Neural crest cell (in vitro differentiated cells): ENCODE data around the gene OPTN. TPM values are rescaled to one million over a fixed set of nuclear protein-coding genes. Genes with fewer than 3 reads are reported as not detected.
"Not testable (repeated sequence)": the region's sequence is repeated elsewhere in the genome, so short reads cannot be mapped to it uniquely, and the experiment has no call there.

Source experiments
- DNase-seq: peaks from one replicate; pipeline ENCODE4 v3.0.0; 2021; ENCODE audit warnings: low read depth, mixed read lengths, low spot score
- H3K27ac Mint-ChIP-seq: one replicate; pipeline ENCODE4 v1.8.0; 2021; ENCODE audit warnings: mild to moderate bottlenecking, mixed read lengths; ENCODE audit not compliant: unreplicated experiment
- H3K27me3 Mint-ChIP-seq: 2 replicates; pipeline ENCODE4 v1.8.0; 2021; ENCODE audit warnings: low read depth, mild to moderate bottlenecking, mixed read lengths
- H3K36me3 Mint-ChIP-seq: 2 replicates; pipeline ENCODE4 v1.8.0; 2021; ENCODE audit warnings: low read depth, mild to moderate bottlenecking, mixed read lengths
- H3K4me1 Mint-ChIP-seq: 2 replicates; pipeline ENCODE4 v1.8.0; 2021; ENCODE audit warnings: mixed read lengths
- H3K4me3 Mint-ChIP-seq: one replicate; pipeline ENCODE4 v1.8.0; 2021; ENCODE audit warnings: mild to moderate bottlenecking, mixed read lengths
- H3K9me3 Mint-ChIP-seq: 2 replicates; pipeline ENCODE4 v1.8.0; 2021; ENCODE audit warnings: mixed read lengths
- total RNA-seq: library from RNA; stranded (reverse); gene quantifications from 2 replicates; pipeline ENCODE4 v1.2.1, GENCODE V29; 2021
- TF ChIP-seq, protein P1 (sequence below): fragments of 200-600 bp; sonication (generic); conservative IDR thresholded peaks from 2 replicates; pipeline ENCODE4 v1.5.0; 2021; ENCODE audit warnings: antibody characterized with exemption, mild to moderate bottlenecking

OPTN gene
- total RNA-seq, 1 donor from 2014 or later, result 6.2 TPM

- DNase-seq, result no peak
- TF ChIP-seq, protein P1, sequence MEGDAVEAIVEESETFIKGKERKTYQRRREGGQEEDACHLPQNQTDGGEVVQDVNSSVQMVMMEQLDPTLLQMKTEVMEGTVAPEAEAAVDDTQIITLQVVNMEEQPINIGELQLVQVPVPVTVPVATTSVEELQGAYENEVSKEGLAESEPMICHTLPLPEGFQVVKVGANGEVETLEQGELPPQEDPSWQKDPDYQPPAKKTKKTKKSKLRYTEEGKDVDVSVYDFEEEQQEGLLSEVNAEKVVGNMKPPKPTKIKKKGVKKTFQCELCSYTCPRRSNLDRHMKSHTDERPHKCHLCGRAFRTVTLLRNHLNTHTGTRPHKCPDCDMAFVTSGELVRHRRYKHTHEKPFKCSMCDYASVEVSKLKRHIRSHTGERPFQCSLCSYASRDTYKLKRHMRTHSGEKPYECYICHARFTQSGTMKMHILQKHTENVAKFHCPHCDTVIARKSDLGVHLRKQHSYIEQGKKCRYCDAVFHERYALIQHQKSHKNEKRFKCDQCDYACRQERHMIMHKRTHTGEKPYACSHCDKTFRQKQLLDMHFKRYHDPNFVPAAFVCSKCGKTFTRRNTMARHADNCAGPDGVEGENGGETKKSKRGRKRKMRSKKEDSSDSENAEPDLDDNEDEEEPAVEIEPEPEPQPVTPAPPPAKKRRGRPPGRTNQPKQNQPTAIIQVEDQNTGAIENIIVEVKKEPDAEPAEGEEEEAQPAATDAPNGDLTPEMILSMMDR, result no peak
- H3K27ac Mint-ChIP-seq, result no peak overlapping the region
- no peaks in the 10 kb centered on the region for H3K9me3 Mint-ChIP-seq
- H3K27me3 Mint-ChIP-seq, result no peaks in the 10 kb centered on the region
- H3K4me1 Mint-ChIP-seq, result no peaks in the 10 kb centered on the region
- no peak overlapping the region for H3K4me3 Mint-ChIP-seq
- H3K36me3 Mint-ChIP-seq, result no peaks in the 10 kb centered on the region
Measured at GRCh38 chr10:13090289-13090688, 9.7 kb upstream of the OPTN start.

GRCh38 chr10:13091801-13092200, 8.2 kb upstream of the OPTN start:
- Mint-ChIP-seq H3K9me3 (no peaks in the 10 kb centered on the region), H3K36me3 (no peaks in the 10 kb centered on the region), H3K27ac (no peak overlapping the region), H3K4me1 (no peaks in the 10 kb centered on the region), H3K27me3 (no peaks in the 10 kb centered on the region), H3K4me3 (no peak overlapping the region)
- no peak for DNase-seq
- TF ChIP-seq, protein P1, result no peak

- no peak for DNase-seq
- TF ChIP-seq, protein P1, result no peak
- no peaks in the 10 kb centered on the region for H3K27me3 Mint-ChIP-seq
- H3K27ac Mint-ChIP-seq, result no peak overlapping the region
- H3K9me3 Mint-ChIP-seq, result no peaks in the 10 kb centered on the region
- H3K36me3 Mint-ChIP-seq, result no peaks in the 10 kb centered on the region
- no peak overlapping the region for H3K4me3 Mint-ChIP-seq
- H3K4me1 Mint-ChIP-seq, result no peaks in the 10 kb centered on the region
Measured at GRCh38 chr10:13092291-13093102, 7.5 kb upstream of the OPTN start.

DNA sequence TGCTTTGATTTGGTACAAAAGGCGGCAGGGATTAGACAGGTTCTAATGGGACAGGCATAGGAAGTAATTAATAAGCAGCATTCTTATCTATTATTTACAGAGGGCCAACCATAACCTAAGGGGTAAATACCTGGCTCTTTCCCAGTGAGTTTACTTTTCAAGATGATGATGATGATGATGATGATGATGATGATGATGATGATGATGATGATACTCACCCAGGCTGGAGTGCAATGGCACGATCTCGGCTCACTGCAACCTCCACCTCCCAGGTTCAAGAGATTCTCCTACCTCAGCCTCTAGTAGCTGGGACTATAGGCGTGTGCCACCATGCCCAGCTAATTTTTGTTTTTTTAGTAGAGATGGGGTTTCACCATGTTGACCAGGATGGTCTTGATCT, 5.9 kb upstream of the OPTN start:
- not testable (repeated sequence) for H3K27ac Mint-ChIP-seq, DNase-seq, H3K27me3 Mint-ChIP-seq, H3K36me3 Mint-ChIP-seq, H3K4me3 Mint-ChIP-seq, H3K9me3 Mint-ChIP-seq, H3K4me1 Mint-ChIP-seq

DNA sequence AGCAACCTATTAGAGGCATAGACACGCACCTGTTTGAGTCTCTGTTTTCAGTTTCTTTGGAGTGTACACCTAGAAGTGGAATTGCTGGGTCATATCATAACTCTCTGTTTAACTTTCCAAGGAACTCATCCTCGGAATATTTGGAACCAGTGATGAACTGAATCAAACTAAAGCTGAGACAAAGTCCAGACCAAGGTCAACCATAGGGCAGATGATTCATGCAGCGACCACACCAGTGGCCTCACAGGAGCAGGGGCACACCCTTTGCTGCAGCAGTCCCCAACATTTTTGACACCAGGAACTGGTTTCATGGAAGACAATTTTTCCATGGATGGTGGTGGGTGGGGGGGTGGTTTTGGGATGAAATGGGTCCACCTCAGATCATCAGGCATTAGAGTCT, 4.9 kb upstream of the OPTN start:
- H3K36me3 Mint-ChIP-seq, result no peaks in the 10 kb centered on the region
- DNase-seq, result no peak
- no peak overlapping the region for H3K4me3 Mint-ChIP-seq

GRCh38 chr10:13095929-13096328, 4.0 kb upstream of the OPTN start:
- TF ChIP-seq, protein P1, result no peak

More for the DNA sequence above, 4.9 kb upstream of the OPTN start:
- no peak overlapping the region for H3K27ac Mint-ChIP-seq
- H3K9me3 Mint-ChIP-seq, result no peaks in the 10 kb centered on the region
- TF ChIP-seq, protein P1, result no peak
- H3K4me1 Mint-ChIP-seq, result peaks cover 9% of the 10 kb centered on the region
- H3K27me3 Mint-ChIP-seq, result no peaks in the 10 kb centered on the region

More at GRCh38 chr10:13095929-13096328, 4.0 kb upstream of the OPTN start:
- Mint-ChIP-seq H3K4me1 (peaks cover 14% of the 10 kb centered on the region), H3K4me3 (no peak overlapping the region), H3K36me3 (no peaks in the 10 kb centered on the region), H3K9me3 (no peaks in the 10 kb centered on the region), H3K27ac (no peak overlapping the region), H3K27me3 (peaks cover 6% of the 10 kb centered on the region)
- DNase-seq, result no peak
